Activated CD8-positive, alpha-beta memory T cell treated with anti-CD3 and anti-CD28 coated beads for 24 hours (primary cell): Measurements from ENCODE around the gene ZNF74.
A peak's percentile ranks its signal among the peaks of the same experiment; 100 is the strongest.

Experiments used
- DNase-seq: peaks from one replicate; pipeline ENCODE4 v3.0.0-alpha.2; 2020

Gene ZNF74

GRCh38 chr22:20422271-20423007 lies 28.5 kb downstream of the ZNF74 start:
- no peak for DNase-seq

DNA sequence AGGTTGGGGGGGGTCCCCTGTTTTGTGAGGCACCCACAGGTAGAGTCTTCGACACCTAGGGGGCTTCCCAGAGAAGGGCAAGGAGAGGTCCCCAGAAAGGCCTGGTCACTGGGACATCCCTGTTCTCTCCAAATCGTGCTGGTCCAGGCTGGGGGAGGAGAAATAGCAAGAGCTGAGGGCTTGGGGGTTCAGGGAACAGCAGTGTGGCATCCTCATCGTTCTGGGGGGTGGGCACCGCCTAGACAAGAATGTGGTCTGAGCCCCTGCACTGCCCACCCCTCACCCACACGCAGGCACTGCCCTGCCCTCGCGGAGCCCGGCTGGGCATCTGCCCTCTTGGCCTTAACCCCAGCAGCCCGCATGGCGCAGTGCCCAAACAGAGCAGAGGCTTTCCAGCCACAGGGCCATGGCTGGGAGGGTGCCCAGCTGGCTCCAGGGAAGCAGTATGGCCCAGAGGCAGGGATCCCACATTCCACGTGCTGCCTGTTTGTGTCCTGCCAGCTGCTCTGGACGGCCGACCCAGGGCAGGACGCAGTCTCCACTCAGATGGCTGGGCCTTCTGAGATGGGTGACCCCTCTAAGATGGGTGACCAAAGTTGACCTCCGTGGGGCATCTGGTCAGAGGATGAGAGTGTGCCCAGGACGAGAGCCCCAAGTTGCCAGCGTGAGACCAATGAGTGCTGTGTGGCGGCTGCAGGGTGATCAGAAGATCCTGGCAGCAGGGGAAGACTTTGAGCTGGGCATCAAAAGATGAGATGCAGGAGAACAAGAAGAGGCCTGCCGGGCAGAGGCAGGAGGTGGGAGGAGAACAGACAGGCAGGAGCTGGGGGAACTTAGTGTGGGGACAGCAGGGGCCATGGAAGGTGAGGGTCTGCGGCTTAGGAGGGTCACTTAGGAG lies 29.3 kb downstream of the ZNF74 start:
- DNase-seq, result no peak

GRCh38 chr22:20423906-20424551 lies 30.1 kb downstream of the ZNF74 start:
- no peak for DNase-seq

DNA sequence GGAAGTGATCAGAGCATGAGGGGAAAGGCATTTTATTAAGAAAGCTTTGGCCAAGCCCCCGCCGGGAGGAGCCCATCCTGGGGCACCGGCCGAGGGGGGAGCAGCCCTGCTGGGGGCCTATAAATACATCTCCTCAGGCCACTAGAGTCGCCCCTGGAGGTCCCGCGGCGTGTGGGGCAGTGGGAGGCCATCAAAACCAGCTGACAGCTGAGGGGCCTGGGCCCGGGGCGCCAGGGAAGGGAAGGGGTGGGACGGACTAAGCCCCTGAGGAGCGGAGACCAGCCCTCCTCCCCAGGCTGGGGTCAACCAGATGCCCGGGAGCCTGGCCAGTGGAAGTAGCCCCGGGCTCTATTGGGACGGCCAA lies 30.6 kb downstream of the ZNF74 start:
- DNase-seq, result no peak

DNA sequence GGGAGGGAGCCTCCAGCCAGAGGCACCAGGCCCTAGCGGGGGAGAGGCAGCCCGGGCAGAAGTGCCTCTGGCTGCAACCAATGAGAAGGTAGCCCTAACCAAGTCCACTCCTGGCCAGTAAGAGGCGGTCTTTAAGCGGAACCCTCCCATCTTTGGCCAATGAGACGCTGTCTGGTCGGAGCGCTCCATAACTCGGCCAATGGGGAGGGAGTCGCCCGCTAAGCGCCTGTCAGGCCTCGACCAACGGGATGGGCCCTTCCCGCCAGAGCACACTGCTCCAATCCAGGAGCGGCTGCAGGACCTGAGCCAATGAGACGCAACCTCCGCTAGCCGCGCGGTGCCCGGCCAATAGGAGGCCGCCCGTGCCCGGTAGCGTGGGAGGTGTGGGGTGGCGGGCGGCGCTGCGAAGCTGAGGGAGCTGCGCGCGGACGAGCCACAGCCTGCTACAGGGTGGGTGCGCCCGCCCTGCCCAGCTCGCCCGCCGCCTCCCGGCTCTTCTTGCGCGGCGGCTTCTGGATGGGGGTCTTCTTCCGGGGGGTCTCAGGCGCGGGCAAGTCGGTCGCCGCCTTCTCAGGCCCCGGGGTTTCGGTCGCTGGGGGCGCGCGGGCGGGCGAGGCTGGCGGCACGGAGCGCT lies 31.1 kb downstream of the ZNF74 start:
- no peak for DNase-seq

GRCh38 chr22:20425566-20426258 lies 31.8 kb downstream of the ZNF74 start:
- DNase-seq, result no peak

- no peak for DNase-seq
Measured at GRCh38 chr22:20426259-20426615, 32.3 kb downstream of the ZNF74 start.

GRCh38 chr22:20427104-20427944 lies 33.4 kb downstream of the ZNF74 start:
- no peak for DNase-seq

GRCh38 chr22:20427945-20428417 lies 34.0 kb downstream of the ZNF74 start:
- no peak for DNase-seq

DNA sequence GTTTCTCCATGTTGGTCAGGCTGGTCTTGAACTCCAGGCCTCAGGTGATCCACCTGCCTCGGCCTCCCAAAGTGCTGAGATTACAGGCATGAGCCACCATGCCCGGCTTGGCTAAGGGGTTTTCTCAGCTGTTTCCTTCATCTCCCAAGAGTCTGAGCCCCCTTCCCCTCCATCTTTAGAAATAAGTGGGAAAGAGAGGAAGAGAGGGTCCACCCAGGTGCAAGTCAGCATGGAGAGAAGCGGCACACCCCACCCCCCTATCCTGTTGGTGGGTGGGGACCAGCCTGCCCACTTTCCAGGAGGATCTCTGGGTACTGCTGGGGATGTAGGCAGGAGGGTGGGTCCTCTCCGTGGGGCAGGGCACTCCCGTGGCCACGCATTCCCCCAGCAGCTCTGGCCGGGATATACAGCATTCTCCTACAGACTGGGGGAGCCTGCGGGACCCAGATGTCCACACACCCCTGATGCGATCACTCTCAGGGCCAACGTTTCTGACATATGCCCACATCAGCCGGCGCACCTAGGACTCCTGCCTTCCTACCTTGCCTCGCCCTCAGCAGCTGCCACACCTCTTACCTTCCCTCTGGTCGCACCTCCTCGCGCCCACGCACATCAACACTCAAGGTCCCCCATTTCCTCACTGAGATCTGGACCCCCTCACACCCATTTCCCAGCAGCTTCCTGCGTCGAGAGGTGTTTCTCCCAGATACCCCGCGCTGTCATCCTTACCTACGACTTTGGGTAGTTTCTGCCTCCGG lies 34.7 kb downstream of the ZNF74 start:
- DNase-seq, result no peak

- DNase-seq, result peak; percentile 90
Measured at GRCh38 chr22:20429254-20430100, 35.5 kb downstream of the ZNF74 start.

DNA sequence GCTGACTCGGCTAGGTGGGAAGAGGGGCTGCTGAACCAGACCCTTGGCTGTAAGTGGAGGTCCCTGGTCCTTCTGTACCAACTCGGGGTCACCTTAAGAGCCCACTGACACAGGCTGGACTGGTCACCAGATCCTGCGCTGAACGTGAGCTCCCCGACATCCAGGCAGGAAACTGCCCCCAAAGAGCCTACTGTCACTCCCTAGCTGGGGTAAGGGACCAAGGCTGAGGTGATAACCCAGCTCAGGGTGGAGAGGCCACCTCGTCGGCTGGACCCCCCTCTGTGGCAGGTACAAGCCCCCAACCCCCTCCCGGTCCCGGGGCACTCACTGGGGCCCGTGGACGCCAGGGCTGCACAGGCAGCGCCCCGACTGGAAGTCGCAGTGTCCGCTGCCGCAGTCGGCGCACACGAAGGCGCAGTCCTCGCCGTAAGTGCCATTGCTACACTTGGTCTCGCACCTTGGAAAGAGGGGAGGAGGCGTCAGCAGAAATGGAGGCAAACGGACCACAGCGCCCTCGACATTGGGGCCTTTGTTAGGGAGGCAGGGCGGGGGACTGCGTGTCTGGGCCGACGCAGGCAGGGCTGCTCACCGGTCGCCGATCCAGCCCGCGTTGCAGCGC lies 36.3 kb downstream of the ZNF74 start:
- DNase-seq, result peak; percentile 66

DNA sequence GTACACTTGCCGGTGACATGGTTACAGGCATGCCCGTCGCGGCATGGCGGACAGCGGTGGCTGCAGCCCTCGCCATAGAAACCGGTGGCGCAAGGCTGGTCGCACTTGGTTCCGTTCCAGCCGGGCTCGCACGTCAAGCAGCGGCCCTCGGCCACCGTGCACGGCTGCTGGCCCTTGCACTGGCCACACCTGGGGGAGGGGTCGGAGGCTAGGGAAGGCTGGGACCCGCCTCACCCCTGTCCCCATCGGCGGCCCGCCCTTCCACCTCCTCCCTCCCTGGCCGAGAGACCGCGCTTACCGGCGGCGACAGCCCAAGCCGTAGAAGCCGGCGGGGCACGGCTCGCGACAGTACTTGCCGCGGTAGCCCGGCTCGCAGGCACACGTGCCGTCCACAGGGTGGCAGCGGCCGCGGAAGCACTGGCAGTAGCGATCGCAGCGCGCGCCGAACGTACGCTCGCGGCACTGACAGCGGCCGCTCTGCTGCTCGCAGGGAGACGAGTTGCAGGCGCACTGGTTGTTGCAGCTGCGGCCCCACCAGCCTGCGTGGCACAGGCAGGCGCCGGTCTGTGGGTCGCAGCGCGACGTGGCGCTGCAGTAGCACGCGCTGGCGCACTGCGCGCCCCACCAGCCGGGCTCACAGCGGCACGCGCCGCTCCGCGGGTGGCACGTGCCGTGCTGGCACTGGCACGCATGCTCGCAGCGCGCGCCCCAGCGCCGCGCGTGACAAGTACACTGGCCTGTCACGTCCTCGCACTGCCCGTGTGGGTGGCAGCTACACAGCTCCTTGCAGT lies 37.0 kb downstream of the ZNF74 start:
- peak; percentile 79 for DNase-seq

DNA sequence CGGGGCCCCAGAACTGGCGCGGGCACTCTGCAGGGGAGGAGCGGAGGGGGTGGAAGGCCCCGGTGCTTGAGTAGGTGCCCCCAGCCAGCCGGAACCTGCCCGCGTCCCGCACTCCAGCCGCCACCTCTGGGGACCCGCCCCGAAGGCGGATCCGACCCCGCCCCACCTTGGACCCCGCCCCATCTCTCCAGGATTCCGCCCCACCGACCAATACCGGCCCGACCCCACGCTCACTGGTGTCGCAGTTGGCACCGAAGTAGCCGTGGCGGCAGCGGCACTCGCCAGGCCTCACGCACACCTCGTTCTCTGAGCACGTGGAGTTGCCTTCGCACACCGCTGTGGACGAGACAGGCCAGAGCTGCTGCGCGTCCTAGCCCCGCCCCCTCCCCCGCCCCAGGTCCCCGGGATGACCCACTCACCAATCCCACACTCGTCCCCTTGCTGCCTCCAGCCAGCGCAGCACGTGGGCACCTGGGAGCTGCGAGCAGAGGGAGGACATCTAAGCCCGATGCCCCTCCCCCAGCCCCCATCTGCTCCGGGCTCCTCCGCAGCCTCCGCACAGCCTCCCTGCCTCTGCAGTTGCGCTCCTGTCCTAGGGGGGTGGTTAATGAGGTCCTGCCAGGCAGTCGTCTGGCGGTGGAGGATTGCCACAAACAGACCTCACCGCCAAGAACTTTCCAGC lies 37.7 kb downstream of the ZNF74 start:
- DNase-seq, result no peak

- no peak for DNase-seq
Measured at GRCh38 chr22:20432244-20432686, 38.3 kb downstream of the ZNF74 start.

GRCh38 chr22:20433191-20433590 lies 39.2 kb downstream of the ZNF74 start:
- no peak for DNase-seq

DNA sequence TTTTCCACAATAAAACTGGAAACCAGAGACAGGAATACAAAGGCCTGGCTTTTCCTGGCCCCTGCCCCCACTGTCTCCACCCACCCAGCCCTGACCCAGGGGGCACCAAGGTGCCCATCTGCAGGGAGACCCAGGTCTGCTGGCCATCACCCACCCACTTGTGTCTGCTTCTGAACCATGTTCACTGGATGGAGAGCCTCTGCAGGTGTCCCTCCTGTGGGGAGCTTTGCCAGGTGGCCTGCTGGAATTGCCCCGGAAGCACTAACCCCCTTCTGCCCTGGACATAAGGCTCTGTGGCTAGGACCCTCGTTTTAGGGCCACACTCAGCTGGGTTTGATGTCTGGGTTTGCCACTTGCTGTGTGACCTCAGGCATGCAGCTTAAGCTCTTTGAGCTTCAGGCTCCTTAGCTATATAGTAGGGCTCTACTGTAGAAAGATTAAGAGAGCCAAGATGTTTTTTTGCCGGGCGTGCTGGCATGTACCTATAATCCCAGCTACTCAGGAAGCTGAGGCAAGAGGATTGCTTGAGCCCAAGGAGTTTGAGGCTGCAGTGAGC lies 39.8 kb downstream of the ZNF74 start:
- DNase-seq, result no peak
